Middle frontal gyrus (tissue), 1 donor: ENCODE results near the gene EHMT2.
"Not testable (repeated sequence)": the region's sequence is repeated elsewhere in the genome, so short reads cannot be mapped to it uniquely, and the experiment has no call there.

ENCODE experiments used
- DNase-seq: peaks from one replicate; pipeline ENCODE4 v3.0.0-alpha.2; 2015; ENCODE audit warnings: low spot score; ENCODE audit errors: extremely low spot score

EHMT2 gene

GRCh38 chr6:31915351-31915750 is 17.9 kb upstream of the EHMT2 start:
- no peak for DNase-seq

- no peak for DNase-seq
Observed at GRCh38 chr6:31911826-31912585, 14.5 kb upstream of the EHMT2 start.

DNA sequence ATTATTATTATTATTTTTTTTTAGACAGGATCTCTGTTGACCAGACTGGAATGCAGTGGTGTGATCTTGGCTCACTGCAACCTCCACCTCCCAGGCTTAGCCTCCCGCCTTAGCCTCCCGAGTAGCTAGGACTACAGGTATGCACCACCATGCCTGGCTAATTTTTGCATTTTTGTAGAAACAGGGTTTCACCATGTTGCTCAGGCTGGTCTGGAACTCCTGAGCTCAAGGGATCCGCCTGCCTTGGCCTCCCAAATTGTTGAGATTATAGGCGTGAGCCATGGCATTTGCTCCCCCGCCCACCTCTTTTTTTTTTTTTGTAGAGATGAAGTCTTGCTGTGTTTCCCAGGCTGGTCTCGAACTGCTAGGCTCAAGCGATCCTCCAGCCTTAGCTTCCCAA is 11.8 kb upstream of the EHMT2 start:
- not testable (repeated sequence) for DNase-seq

DNA sequence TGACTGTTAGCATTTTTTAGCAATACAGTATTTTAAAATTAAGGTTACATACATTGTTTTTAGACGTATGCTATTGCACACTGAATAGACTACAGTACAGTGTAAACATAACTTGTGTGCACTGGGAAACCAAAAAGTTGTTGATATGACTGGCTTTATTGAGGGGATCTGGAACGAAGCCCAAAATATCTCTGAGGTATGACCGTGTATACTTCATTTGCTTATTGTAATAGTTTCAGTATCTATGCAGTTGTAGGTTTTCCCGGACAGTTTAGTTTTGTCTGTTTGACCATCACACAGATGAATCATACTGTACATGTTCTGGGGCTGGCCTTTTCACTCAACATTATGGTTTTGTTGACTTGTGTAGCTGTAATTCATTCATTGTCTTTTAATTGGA is 11.3 kb upstream of the EHMT2 start:
- no peak for DNase-seq

DNA sequence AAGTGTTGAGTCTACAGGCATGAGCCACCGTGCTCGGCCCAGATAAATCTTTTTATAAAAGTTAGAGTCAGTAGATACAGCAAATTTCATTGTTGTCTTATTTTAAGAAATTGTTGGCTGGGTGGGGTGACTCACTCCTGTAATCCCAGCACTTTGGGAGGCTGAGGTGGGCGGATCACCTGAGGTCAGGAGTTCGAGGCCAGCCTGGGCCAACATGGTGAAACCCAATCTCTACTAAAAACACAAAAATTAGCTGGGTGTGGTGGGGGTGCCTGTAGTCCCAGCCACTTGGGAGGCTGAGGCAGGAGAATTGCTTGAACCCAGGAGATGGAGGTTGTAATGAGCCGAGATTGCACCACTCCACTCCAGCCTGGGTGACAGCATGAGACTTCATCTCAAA is 10.8 kb upstream of the EHMT2 start:
- not testable (repeated sequence) for DNase-seq

GRCh38 chr6:31907158-31907813 is 9.8 kb upstream of the EHMT2 start:
- DNase-seq: no peak

- DNase-seq: not testable (repeated sequence)
Observed at GRCh38 chr6:31906727-31907126, 9.2 kb upstream of the EHMT2 start.

- DNase-seq: no peak
Observed at GRCh38 chr6:31906122-31906521, 8.6 kb upstream of the EHMT2 start.

- no peak for DNase-seq
Observed at GRCh38 chr6:31905041-31905440, 7.5 kb upstream of the EHMT2 start.

- no peak for DNase-seq
Observed at GRCh38 chr6:31903957-31904356, 6.5 kb upstream of the EHMT2 start.

DNA sequence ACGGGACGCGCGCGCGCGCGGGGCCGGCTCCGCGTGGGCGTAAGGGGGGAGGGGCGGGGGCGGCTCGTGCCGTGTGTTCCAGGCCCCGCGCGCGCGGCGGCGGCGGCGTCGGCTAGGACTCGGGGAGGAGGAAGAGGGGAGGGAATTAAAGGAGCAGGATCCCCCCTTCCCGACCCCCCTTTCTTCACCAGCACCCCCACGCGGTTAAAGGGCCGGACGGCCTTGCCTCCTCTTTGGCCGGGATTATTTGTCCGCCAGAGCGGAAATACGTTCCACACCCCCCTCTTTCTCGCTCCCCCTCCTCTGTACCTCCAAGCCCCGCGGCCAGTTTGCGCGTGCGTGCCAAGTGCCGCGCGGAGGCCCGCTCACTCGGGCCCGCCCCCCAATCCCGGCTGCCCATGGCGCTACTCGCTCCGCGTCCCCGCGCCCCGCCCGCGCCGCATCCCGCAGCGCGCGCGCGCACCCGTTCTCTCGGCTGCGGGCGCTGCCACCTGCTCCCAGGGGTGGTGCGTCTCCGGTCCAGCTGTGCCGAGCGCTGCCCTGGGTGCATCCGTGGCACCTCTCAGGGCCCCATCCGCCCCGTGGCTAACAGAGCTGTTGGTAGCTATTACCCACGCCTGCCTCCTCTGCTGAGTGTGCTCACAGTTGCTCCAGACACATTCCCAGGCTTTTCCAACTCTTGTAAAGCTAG is 4.6 kb upstream of the EHMT2 start, which contains the start of gene ZBTB12:
ZBTB12 (minus strand) TSS at position 134 of the 691 bp plus-strand sequence. CDS start 781 bp downstream, outside the sequence.
- DNase-seq: peak; percentile 95

- DNase-seq: peak; percentile 9
Observed at GRCh38 chr6:31901415-31901952, 4.0 kb upstream of the EHMT2 start.

- no peak for DNase-seq
Observed at GRCh38 chr6:31900917-31901414, 3.5 kb upstream of the EHMT2 start.

DNA sequence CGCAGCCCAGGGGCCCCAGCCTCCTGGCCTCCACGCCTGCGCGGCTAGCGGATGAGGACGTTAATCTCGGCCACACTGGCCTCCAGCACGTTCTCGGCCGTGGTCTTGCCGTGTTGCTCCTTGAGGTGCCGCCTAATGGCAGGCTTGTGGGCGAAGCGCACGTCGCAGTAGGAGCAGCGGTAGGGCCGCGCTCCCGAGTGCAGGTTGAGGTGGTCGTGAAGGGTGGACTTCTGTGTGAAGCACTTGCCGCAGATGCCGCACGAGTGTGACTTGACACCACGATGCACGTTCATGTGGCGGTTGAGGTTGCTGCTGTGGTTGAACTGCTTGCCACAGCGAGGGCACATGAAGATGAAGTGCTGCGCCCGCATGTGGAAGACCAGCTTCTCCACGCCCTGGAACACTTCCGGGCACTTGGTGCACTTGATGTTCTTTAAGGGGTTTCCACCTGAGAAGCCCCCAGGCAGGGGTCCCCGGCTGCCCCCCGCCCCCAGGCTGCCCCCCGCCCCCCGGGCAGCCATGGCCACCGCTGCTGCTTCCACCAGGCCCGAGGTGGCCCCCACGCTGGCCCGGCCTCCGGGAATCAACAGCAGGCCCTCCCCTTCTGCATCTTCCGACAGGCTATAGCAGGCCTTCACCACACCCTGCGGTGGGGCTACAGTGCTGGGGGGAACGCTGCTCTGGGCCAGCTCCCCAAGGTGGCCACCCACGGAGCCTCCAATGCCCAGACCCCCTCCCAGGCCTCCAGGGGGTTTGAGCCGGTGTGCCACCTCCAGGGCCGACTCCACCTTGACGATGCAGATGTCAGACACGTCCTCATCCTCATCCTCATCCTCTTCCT is 2.6 kb upstream of the EHMT2 start:
- DNase-seq: no peak

- no peak for DNase-seq
Observed at GRCh38 chr6:31899215-31899614, 1.7 kb upstream of the EHMT2 start.

- DNase-seq: peak; percentile 40
Observed at GRCh38 chr6:31898383-31899011, 999 bp upstream of the EHMT2 start.

DNA sequence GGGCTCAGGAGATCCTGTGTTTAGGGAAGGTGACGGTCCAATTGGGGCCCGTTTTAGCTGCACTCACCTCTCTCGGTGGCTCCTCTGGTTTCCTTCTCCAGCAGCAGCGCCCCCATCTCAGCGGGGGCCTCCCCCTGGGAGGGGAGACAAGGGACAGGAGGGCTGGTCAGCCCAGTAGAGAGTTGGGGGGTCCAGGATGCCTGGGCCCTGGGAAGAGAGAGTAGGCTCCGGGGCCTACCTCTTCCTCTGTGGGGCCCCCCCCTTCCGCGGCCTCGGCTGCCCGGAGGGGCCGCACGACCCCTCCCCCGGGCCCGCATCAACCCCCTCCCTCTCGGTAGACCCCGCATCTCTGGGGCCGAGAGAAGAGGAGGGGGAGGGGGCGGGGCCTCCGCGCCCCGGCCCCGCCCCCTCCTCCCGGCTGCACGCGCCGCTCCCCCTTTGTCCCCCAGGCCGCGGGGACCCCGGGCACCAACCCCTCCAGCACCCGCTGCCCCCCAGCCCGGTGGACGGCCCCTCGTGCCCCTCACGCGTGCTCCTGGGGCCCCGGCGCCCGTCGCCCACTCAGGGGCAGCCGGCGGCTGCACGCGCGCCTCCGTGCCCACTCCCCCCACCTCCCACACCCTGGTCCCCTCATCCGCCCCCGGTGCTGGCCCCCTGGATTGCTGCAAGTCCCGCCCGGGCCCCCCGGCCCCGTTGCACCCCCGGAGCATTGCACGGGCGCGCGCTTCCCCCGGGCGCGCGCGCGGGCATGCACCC is 464 bp downstream of the EHMT2 start:
- no peak for DNase-seq

DNA sequence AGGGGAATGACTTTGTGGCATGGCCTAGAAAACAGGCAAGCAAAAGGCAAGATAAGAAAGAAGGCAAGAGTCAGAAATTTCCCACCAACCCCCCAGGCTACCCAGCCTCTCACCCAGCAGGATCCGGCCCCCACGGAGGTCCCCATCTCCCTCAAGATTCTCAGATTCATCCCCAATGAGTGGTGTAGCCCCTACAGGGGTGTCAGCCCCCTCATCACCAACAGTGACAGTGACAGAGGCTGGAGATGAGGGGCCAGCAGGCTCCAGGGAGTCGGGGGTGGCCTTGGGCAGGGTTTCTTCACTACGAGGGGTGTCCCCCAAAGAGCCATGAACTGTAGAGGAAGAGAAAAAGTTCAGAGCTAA is 1.0 kb downstream of the EHMT2 start:
- no peak for DNase-seq

DNA sequence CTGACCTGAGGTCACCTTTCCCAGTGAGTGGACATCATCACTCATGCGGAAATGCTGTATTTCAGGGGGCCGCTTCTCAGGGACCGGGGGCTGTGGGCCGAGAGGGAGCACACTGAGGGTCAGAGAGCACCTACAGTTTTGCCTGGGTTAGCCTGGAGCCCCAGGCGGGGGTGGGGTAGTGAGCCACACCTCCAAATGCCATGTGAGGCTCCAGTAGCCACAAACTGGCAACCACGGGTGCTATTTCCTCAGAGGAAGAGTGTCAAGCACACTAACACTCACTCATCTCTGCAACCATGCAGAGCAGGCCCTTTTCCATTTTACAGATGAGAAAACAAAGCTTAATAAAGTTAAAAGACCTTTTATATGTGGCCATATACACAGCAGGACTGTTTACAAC is 4.7 kb downstream of the EHMT2 start:
- no peak for DNase-seq
